A549 (cell line): ENCODE data around the gene ASB1. TPM values are rescaled to one million over a fixed set of nuclear protein-coding genes. Genes with fewer than 3 reads are reported as not detected.

Experiments used
- ATAC-seq, 2 experiments: fragments of 200-7000 bp in 1 of 2; fragments of >200 bp in 1 of 2; cut with Nextera tagmentation in 1 of 2; cut with Tn5 transposase in 1 of 2; 3 replicates each; pipeline versions ENCODE4 v1.8.0 to v1.9.1; 2018 to 2020; ENCODE audit warnings: mild to moderate bottlenecking in 1 of 2, moderate library complexity in 1 of 2
- CTCF ChIA-PET: fragments of 300-600 bp; sonication (Branson Sonifier 250); formaldehyde crosslinking; extraction: SDS; loops from one replicate; lab custom pipeline; 2021; ENCODE audit warnings: antibody characterized with exemption, inconsistent platforms; lab: Yijun Ruan, JAX
- POLR2A ChIA-PET: fragments of 350-600 bp; formaldehyde crosslinking; extraction: SDS; loops from one replicate; lab custom pipeline; 2021; ENCODE audit warnings: antibody characterized with exemption, inconsistent platforms; lab: Yijun Ruan, JAX
- DNase-seq, 2 experiments: peaks; one replicate each; pipeline versions ENCODE4 v3.0.0 to v3.0.0-alpha.2; 2011 to 2016; ENCODE audit warnings: low read depth in 1 of 2, low spot score in 1 of 2
- FAIRE-seq: peaks from 2 replicates; lab custom pipeline; 2011; peaks lifted over from hg19 to GRCh38; lab: Jason Lieb, UNC
- H3K27ac ChIP-seq, 2 experiments: fragments of >200 bp; sonication (Bioruptor Twin); formaldehyde crosslinking; 3 replicates each; pipeline ENCODE4 v1.5.1; 2016 to 2017
- H3K4me1 ChIP-seq: fragments of >200 bp; sonication (Bioruptor Twin); formaldehyde crosslinking; 3 replicates; pipeline ENCODE4 v1.6.1; 2016
- H3K4me2 ChIP-seq: fragments of >200 bp; sonication (Bioruptor Twin); formaldehyde crosslinking; 3 replicates; pipeline ENCODE4 v1.6.1; 2016
- H3K4me3 ChIP-seq: fragments of >200 bp; sonication (Bioruptor Twin); formaldehyde crosslinking; 3 replicates; pipeline ENCODE4 v1.5.1; 2016
- H3K9me3 ChIP-seq: fragments of >200 bp; sonication (Bioruptor Twin); formaldehyde crosslinking; 3 replicates; pipeline ENCODE4 v1.6.1; 2016
- CBX8 ChIP-seq: fragments of 200-600 bp; sonication (generic); IDR thresholded peaks from 2 replicates; pipeline ENCODE4 v1.6.1; 2016
- CEBPB ChIP-seq, 2 experiments: fragments of >200 bp in 1 of 2; sonication (Bioruptor Twin) in 1 of 2; formaldehyde crosslinking in 1 of 2; IDR thresholded peaks; 2 replicates each; pipeline ENCODE4 v1.6.1; 2012 to 2016
- CHD4 ChIP-seq: fragments of 200-600 bp; sonication (generic); IDR thresholded peaks from 2 replicates; pipeline ENCODE4 v1.6.1; 2016; ENCODE audit warnings: antibody characterized with exemption, mild to moderate bottlenecking, borderline replicate concordance
- EHF ChIP-seq: fragments of 250-450 bp; sonication (Bioruptor Pico); IDR thresholded peaks from 2 replicates; pipeline ENCODE4 v1.5.0; 2020; ENCODE audit warnings: mild to moderate bottlenecking
- EHMT2 ChIP-seq: fragments of 200-600 bp; sonication (generic); IDR thresholded peaks from 2 replicates; pipeline ENCODE4 v1.6.1; 2016; ENCODE audit warnings: antibody characterized with exemption, low read depth, mild to moderate bottlenecking, moderate library complexity
- EP300 ChIP-seq, 2 experiments: fragments of >200 bp; sonication (Bioruptor Twin); formaldehyde crosslinking; IDR thresholded peaks; 2 replicates in 1 of 2; 3 replicates in 1 of 2; pipeline ENCODE4 v1.6.1; 2016 to 2017
- HDAC2 ChIP-seq: fragments of 200-600 bp; sonication (generic); IDR thresholded peaks from 2 replicates; pipeline ENCODE4 v1.6.1; 2016
- HOXB13 ChIP-seq: fragments of 250-450 bp; sonication (Bioruptor Pico); IDR thresholded peaks from 2 replicates; pipeline ENCODE4 v1.5.0; 2020; ENCODE audit warnings: low read depth, mild to moderate bottlenecking, moderate library complexity
- JUN ChIP-seq, 2 experiments: fragments of >200 bp; sonication (Bioruptor Twin); formaldehyde crosslinking; IDR thresholded peaks; 2 replicates in 1 of 2; 3 replicates in 1 of 2; pipeline ENCODE4 v1.6.1; 2016 to 2017
- KDM1A ChIP-seq: fragments of 200-600 bp; sonication (generic); IDR thresholded peaks from 2 replicates; pipeline ENCODE4 v1.6.1; 2016; ENCODE audit warnings: low read depth, mild to moderate bottlenecking
- KDM5A ChIP-seq: fragments of 200-600 bp; sonication (generic); IDR thresholded peaks from 2 replicates; pipeline ENCODE4 v1.6.1; 2016; ENCODE audit warnings: antibody characterized with exemption, mild to moderate bottlenecking
- POLR2A ChIP-seq: IDR thresholded peaks from 2 replicates; pipeline ENCODE4 v1.6.1; 2012; ENCODE audit warnings: mild to moderate bottlenecking, low read length
- POLR2AphosphoS2 ChIP-seq: conservative IDR thresholded peaks from 2 replicates; pipeline ENCODE4 v1.6.1; 2012; ENCODE audit warnings: low read length, improper control_type of control experiment, inconsistent platforms
- RAD21 ChIP-seq, 2 experiments: fragments of >200 bp in 1 of 2; sonication (Bioruptor Twin) in 1 of 2; formaldehyde crosslinking in 1 of 2; IDR thresholded peaks in 1 of 2; conservative IDR thresholded peaks in 1 of 2; 2 replicates in 1 of 2; 3 replicates in 1 of 2; pipeline ENCODE4 v1.6.1; 2012 to 2018; ENCODE audit warnings: inconsistent platforms in 1 of 2
- RARB ChIP-seq: fragments of 250-450 bp; sonication (Bioruptor Pico); IDR thresholded peaks from 2 replicates; pipeline ENCODE4 v1.8.0; 2021; ENCODE audit warnings: mild to moderate bottlenecking, moderate library complexity
- RCOR1 ChIP-seq: fragments of 150-350 bp; IDR thresholded peaks from 2 replicates; pipeline ENCODE4 v1.6.1; 2014; ENCODE audit warnings: antibody characterized with exemption, low read length, low read depth
- SMC3 ChIP-seq: fragments of >200 bp; sonication (Bioruptor Twin); formaldehyde crosslinking; IDR thresholded peaks from 3 replicates; pipeline ENCODE4 v1.6.1; 2018; ENCODE audit warnings: inconsistent platforms
- TP53 ChIP-seq: fragments of 250-450 bp; sonication (Bioruptor Pico); IDR thresholded peaks from 2 replicates; pipeline ENCODE4 v1.5.0; 2021; ENCODE audit warnings: mild to moderate bottlenecking, moderate library complexity
- ZC3H11A ChIP-seq: fragments of 450-650 bp; IDR thresholded peaks from 2 replicates; pipeline ENCODE4 v1.6.1; 2014; ENCODE audit warnings: antibody characterized with exemption, mild to moderate bottlenecking
- WGBS: methylation state at CpG from one replicate; pipeline ENCODE4 v1.1.6; 2017; ENCODE audit errors: missing lambda C conversion rate; 5-methylcytosine and 5-hydroxymethylcytosine counted together
- polyA plus RNA-seq, 4 experiments: library from polyadenylated mRNA; depleted of rRNA in 3 of 4; stranded (reverse); fragments of >200 nt; fragmentation: RNase III in 1 of 4; extraction: RNeasy Plus Mini Kit Qiagen cat#74134 plus additional on column Dnase treatment in 1 of 4; gene quantifications; 2 replicates in 3 of 4; 3 replicates in 1 of 4; pipeline ENCODE4 v1.2.3, GENCODE V29; 2011 to 2017
- TF ChIP-seq, protein P1 (sequence below): IDR thresholded peaks from 2 replicates; pipeline ENCODE4 v1.6.1; 2012; ENCODE audit warnings: low read depth, borderline replicate concordance
- TF ChIP-seq, protein P2 (sequence below): IDR thresholded peaks from 2 replicates; pipeline ENCODE4 v1.6.1; 2012
- TF ChIP-seq, protein P3 (sequence below): fragments of 250-450 bp; sonication (Bioruptor Pico); IDR thresholded peaks from 2 replicates; pipeline ENCODE4 v1.5.0; 2021; ENCODE audit warnings: mild to moderate bottlenecking, moderate library complexity, borderline replicate concordance
- TF ChIP-seq, protein P4 (sequence below): fragments of 250-450 bp; sonication (Bioruptor Pico); IDR thresholded peaks from 2 replicates; pipeline ENCODE4 v1.5.0; 2020; ENCODE audit warnings: low read depth, mild to moderate bottlenecking, moderate library complexity
- TF ChIP-seq, protein P5 (sequence below): fragments of >200 bp; sonication (Bioruptor Twin); formaldehyde crosslinking; IDR thresholded peaks from 2 replicates; pipeline ENCODE4 v1.6.1; 2016
- TF ChIP-seq, protein P6 (sequence below): fragments of 450-650 bp; IDR thresholded peaks from 2 replicates; pipeline ENCODE4 v1.6.1; 2014; ENCODE audit warnings: antibody characterized with exemption
- TF ChIP-seq, protein P7 (sequence below): fragments of >200 bp; sonication (Bioruptor Twin); formaldehyde crosslinking; IDR thresholded peaks from 3 replicates; pipeline ENCODE4 v1.5.1; 2016

ASB1 gene
- polyA plus RNA-seq, 2 of the 4 experiments (the other 2 are of a cell fraction): 24.6 to 42.7 TPM

DNA sequence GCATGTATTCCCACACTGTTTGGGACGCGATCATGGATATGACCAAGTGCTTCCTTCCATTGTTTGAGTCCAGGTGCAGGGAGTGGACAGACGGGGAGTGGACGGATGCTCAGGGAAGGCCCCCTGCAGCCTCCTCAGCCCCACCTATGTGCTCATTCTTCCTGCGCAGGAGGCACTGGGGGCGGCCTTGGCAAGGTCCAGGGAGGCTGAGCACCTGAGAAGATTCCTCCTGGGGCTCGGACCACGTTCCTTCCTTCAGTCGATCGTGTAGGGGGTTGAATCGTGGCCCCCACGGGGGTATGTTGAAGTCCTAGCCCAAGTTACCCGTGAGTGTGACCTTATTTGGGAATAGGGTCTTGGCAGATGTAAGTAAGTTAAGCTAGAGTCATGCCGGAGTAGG, 60.4 kb downstream of the ASB1 start:
- Histone ChIP-seq H3K27ac (no peak overlapping the region), H3K9me3 (no peaks in the 10 kb centered on the region), H3K4me1 (no peaks in the 10 kb centered on the region), H3K4me2 (no peak overlapping the region), H3K4me3 (no peak overlapping the region)
- CTCF ChIA-PET: no interaction called here
- ATAC-seq: no peak
- POLR2A ChIA-PET: no interaction called here
- FAIRE-seq: no peak
- no peak for TF ChIP-seq RCOR1
- TF ChIP-seq KDM5A: no peak
- TF ChIP-seq, protein P1, sequence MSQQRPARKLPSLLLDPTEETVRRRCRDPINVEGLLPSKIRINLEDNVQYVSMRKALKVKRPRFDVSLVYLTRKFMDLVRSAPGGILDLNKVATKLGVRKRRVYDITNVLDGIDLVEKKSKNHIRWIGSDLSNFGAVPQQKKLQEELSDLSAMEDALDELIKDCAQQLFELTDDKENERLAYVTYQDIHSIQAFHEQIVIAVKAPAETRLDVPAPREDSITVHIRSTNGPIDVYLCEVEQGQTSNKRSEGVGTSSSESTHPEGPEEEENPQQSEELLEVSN: no peak
- TF ChIP-seq, protein P2, sequence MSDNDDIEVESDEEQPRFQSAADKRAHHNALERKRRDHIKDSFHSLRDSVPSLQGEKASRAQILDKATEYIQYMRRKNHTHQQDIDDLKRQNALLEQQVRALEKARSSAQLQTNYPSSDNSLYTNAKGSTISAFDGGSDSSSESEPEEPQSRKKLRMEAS: no peak
- TF ChIP-seq, protein P3, sequence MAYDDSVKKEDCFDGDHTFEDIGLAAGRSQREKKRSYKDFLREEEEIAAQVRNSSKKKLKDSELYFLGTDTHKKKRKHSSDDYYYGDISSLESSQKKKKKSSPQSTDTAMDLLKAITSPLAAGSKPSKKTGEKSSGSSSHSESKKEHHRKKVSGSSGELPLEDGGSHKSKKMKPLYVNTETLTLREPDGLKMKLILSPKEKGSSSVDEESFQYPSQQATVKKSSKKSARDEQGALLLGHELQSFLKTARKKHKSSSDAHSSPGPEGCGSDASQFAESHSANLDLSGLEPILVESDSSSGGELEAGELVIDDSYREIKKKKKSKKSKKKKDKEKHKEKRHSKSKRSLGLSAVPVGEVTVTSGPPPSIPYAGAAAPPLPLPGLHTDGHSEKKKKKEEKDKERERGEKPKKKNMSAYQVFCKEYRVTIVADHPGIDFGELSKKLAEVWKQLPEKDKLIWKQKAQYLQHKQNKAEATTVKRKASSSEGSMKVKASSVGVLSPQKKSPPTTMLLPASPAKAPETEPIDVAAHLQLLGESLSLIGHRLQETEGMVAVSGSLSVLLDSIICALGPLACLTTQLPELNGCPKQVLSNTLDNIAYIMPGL: no peak
- no peak for TF ChIP-seq JUN (IDR thresholded peaks at IDR 0.05)
- no peak for TF ChIP-seq RAD21 (conservative IDR thresholded peaks at IDR 0.05 in 1 of 2, IDR thresholded peaks at IDR 0.05 in 1 of 2)
- no peak for TF ChIP-seq TP53 (CRISPR knock-in tag)
- no peak for TF ChIP-seq SMC3
- no peak for TF ChIP-seq POLR2A
- DNase-seq: no peak
- WGBS: 72% methylated on average over 14 of the region's 14 CpGs

DNA sequence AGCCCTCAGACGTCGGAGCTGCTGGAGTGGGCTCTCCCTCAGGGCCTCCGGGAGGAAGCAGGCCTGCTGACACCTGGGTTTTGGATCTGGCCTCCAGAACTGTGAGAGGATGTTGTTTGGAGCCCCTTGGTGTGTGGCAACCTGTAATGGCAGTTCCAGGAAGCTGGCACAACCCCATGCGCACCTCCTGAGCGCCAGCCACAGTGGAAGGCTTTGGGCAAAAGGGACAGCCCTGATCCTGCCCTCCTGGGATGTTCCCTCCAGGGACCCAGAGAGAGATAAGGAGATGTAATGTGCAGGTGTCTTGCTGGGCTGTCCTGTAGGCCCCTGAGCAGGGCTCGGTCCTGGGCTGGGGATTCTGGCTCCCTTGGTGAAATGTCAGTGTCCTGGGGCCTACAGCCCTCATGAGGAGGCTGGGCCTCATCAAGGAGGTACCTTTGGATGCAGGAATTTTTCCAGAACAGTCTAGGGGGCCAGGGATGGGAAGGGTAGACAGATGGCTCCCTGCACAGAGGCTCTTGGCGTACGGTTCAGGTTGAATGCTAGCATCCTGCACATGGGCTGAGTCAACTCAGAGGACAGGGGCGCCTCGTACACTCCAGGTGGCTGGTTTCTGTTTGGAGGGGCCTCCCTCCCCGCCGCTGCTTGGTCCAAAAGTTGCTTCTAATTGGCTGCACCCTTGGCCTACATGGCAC, 61.1 kb downstream of the ASB1 start:
- POLR2A ChIA-PET: no interaction called here
- Histone ChIP-seq H3K9me3 (no peaks in the 10 kb centered on the region), H3K27ac (no peak overlapping the region), H3K4me1 (no peaks in the 10 kb centered on the region), H3K4me3 (no peak overlapping the region), H3K4me2 (no peak overlapping the region)
- TF ChIP-seq CBX8 (no peak), RCOR1 (no peak), POLR2AphosphoS2 (no peak), HOXB13 (CRISPR knock-in tag) (no peak), EHMT2 (no peak), EP300 (IDR thresholded peaks at IDR 0.05) (no peak), KDM1A (no peak), POLR2A (no peak), RARB (CRISPR knock-in tag) (no peak), CEBPB (IDR thresholded peaks at IDR 0.05) (no peak), HDAC2 (no peak)
- TF ChIP-seq, protein P4, sequence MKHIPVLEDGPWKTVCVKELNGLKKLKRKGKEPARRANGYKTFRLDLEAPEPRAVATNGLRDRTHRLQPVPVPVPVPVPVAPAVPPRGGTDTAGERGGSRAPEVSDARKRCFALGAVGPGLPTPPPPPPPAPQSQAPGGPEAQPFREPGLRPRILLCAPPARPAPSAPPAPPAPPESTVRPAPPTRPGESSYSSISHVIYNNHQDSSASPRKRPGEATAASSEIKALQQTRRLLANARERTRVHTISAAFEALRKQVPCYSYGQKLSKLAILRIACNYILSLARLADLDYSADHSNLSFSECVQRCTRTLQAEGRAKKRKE (CRISPR knock-in tag): no peak
- TF ChIP-seq, protein P5, sequence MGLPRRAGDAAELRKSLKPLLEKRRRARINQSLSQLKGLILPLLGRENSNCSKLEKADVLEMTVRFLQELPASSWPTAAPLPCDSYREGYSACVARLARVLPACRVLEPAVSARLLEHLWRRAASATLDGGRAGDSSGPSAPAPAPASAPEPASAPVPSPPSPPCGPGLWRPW: no peak
- CTCF ChIA-PET: no interaction called here
- no peak for DNase-seq
- FAIRE-seq: no peak
- WGBS: 90% methylated on average over 12 of the region's 12 CpGs
- ATAC-seq: no peak

DNA sequence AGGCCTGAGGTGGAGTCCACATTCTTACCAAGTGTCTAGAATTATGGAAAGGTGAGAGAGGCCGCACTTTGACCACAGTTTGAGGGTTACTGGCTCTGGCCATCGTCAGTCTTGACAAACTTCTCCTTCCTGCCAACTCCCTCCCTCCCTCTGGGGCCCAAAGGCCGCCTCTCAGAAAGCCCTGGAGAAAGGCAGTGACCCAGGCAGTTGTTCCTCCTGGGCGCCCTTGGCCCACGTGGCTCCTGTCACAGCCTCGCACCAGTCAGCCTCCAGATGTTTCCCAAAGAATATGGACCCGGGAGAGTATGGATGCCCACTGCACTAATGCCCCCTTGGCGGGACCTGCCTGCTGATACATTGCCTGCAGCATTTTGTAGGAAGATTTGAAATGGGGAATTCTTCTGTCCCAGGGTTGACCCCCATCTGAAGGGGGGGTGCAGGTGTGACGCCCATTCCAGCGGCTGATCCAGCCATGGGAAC, 61.7 kb downstream of the ASB1 start:
- DNase-seq: no peak
- Histone ChIP-seq H3K4me3 (no peak overlapping the region), H3K4me2 (no peak overlapping the region), H3K4me1 (no peaks in the 10 kb centered on the region), H3K9me3 (no peaks in the 10 kb centered on the region), H3K27ac (no peak overlapping the region)
- no peak for FAIRE-seq
- 81% methylated on average over 8 of the region's 10 CpGs for WGBS
- CTCF ChIA-PET: no interaction called here
- ATAC-seq: no peak
- POLR2A ChIA-PET: no interaction called here
- no peak for TF ChIP-seq CHD4
- TF ChIP-seq CEBPB (IDR thresholded peaks at IDR 0.05): no peak
- TF ChIP-seq, protein P2: no peak
- TF ChIP-seq ZC3H11A: no peak
- TF ChIP-seq, protein P1: no peak
- TF ChIP-seq, protein P6, sequence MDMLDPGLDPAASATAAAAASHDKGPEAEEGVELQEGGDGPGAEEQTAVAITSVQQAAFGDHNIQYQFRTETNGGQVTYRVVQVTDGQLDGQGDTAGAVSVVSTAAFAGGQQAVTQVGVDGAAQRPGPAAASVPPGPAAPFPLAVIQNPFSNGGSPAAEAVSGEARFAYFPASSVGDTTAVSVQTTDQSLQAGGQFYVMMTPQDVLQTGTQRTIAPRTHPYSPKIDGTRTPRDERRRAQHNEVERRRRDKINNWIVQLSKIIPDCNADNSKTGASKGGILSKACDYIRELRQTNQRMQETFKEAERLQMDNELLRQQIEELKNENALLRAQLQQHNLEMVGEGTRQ: no peak
- TF ChIP-seq POLR2AphosphoS2: no peak
- no peak for TF ChIP-seq EHF
- TF ChIP-seq, protein P7, sequence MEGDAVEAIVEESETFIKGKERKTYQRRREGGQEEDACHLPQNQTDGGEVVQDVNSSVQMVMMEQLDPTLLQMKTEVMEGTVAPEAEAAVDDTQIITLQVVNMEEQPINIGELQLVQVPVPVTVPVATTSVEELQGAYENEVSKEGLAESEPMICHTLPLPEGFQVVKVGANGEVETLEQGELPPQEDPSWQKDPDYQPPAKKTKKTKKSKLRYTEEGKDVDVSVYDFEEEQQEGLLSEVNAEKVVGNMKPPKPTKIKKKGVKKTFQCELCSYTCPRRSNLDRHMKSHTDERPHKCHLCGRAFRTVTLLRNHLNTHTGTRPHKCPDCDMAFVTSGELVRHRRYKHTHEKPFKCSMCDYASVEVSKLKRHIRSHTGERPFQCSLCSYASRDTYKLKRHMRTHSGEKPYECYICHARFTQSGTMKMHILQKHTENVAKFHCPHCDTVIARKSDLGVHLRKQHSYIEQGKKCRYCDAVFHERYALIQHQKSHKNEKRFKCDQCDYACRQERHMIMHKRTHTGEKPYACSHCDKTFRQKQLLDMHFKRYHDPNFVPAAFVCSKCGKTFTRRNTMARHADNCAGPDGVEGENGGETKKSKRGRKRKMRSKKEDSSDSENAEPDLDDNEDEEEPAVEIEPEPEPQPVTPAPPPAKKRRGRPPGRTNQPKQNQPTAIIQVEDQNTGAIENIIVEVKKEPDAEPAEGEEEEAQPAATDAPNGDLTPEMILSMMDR: no peak
